Bronchial epithelial cell (primary cell): ENCODE data around the gene HOXD4. TPM values are rescaled to one million over a fixed set of nuclear protein-coding genes. Genes with fewer than 3 reads are reported as not detected.

Experiments used
- DNase-seq: peaks from one replicate; pipeline ENCODE4 v3.0.0-alpha.2; 2010; ENCODE audit warnings: low read depth
- FAIRE-seq: peaks from 2 replicates; lab custom pipeline; 2011; peaks lifted over from hg19 to GRCh38; lab: Jason Lieb, UNC
- H3K27me3 ChIP-seq: 2 replicates; pipeline ENCODE4 v1.5.1; 2011; ENCODE audit warnings: low read length; ENCODE audit not compliant: control insufficient read depth, insufficient read depth
- H3K36me3 ChIP-seq: 2 replicates; pipeline ENCODE4 v1.5.1; 2011; ENCODE audit warnings: low read length; ENCODE audit not compliant: control insufficient read depth, insufficient read depth
- H3K4me3 ChIP-seq: 2 replicates; pipeline ENCODE4 v1.5.1; 2011; ENCODE audit warnings: mild to moderate bottlenecking, low read depth, low read length, control low read depth
- CTCF ChIP-seq: IDR thresholded peaks from 2 replicates; pipeline ENCODE4 v1.5.1; 2011; ENCODE audit warnings: mild to moderate bottlenecking, moderate library complexity, low read length, control low read depth, inconsistent platforms; ENCODE audit not compliant: insufficient read depth, severe bottlenecking
- total RNA-seq: library from RNA; depleted of rRNA; stranded (reverse); fragments of >200 nt; gene quantifications from 2 replicates; pipeline ENCODE4 v1.2.1, GENCODE V29; 2014

Gene HOXD4
- total RNA-seq, 1 donor from 2014 or later: not detected

- FAIRE-seq: no peak
- Histone ChIP-seq H3K36me3 (no peaks in the 10 kb centered on the region), H3K27me3 (peaks cover 74% of the 10 kb centered on the region), H3K4me3 (no peak overlapping the region)
- TF ChIP-seq CTCF: no peak
- no peak for DNase-seq
These were observed 6.8 kb downstream of the HOXD4 start for GRCh38 chr2:176158186-176158591.

- TF ChIP-seq CTCF: no peak
- DNase-seq (no peak), FAIRE-seq (no peak)
- Histone ChIP-seq H3K27me3 (peaks cover 80% of the 10 kb centered on the region), H3K36me3 (no peaks in the 10 kb centered on the region), H3K4me3 (no peak overlapping the region)
These were observed 7.7 kb downstream of the HOXD4 start for GRCh38 chr2:176158855-176159662.

DNA sequence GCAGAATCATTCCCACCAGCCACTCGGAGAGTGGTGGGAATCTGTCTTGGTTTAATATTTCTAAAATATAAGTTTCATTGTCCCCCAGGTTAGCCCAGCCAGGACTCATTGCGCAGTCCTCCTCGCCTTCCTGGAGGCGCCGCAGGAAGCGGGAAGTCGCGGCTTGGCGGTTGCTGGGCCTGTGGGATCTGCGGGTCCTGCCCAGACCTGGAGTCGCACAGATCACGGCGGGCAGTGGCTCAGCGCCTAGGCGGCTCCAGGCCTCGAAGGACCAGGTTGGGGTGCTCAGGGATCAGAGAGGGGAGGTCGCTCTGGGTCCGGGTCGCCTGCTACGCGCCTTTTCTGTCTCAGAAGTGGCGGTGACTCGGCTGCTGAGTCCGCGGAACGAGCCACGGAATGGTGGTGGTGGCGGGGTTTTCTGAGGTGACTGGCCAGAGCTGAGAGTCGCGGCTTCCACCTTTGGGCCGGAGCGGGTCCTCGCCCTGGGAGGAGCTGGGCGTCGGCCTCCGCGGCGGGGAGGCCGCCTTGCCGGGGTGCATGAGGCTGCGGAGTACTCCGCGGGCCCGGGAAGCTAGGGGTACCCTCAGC, 8.4 kb downstream of the HOXD4 start:
- DNase-seq (no peak), FAIRE-seq (no peak)
- TF ChIP-seq CTCF: no peak
- H3K4me3 ChIP-seq: no peak overlapping the region
- H3K27me3 ChIP-seq: peaks cover 84% of the 10 kb centered on the region
- H3K36me3 ChIP-seq: no peaks in the 10 kb centered on the region

DNA sequence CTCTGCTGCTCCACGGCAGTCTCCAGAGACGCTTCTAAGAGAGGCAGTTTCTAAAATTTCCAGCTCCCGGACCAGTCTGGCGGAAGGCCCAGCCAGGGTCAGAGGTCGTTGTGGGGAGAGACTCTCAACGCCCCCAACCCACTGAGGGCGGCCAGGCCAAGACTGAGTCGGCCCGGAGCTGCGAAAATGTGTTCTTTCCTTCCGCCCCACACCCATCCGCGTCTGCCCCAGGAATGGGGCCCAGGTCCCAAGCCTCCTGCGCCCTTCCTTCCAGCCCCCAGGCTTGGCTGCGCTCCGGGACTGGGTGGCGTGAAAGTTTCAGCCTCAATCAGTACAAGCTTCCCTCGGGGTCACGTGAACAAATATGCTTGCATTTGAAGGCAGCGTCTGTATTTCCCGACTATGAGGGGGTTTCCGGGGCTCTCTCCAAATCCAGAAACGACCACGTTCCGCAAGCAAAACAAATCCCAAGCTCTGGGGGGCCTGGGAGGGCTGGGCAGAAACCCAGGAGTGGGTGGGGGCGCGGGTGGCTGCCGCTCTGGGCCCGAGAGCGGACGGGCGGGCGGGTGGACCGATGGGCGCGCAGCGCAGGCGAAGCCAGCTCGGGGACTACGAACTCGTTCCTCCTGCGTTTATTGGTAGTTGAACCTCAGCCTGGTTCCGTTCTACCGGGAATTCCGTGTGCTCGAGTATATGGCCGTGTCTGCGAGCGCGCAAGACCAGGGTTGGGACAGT, 9.1 kb downstream of the HOXD4 start:
- no peak for TF ChIP-seq CTCF
- no peak for FAIRE-seq
- Histone ChIP-seq H3K36me3 (no peaks in the 10 kb centered on the region), H3K27me3 (peaks cover 89% of the 10 kb centered on the region), H3K4me3 (no peak overlapping the region)
- no peak for DNase-seq

DNA sequence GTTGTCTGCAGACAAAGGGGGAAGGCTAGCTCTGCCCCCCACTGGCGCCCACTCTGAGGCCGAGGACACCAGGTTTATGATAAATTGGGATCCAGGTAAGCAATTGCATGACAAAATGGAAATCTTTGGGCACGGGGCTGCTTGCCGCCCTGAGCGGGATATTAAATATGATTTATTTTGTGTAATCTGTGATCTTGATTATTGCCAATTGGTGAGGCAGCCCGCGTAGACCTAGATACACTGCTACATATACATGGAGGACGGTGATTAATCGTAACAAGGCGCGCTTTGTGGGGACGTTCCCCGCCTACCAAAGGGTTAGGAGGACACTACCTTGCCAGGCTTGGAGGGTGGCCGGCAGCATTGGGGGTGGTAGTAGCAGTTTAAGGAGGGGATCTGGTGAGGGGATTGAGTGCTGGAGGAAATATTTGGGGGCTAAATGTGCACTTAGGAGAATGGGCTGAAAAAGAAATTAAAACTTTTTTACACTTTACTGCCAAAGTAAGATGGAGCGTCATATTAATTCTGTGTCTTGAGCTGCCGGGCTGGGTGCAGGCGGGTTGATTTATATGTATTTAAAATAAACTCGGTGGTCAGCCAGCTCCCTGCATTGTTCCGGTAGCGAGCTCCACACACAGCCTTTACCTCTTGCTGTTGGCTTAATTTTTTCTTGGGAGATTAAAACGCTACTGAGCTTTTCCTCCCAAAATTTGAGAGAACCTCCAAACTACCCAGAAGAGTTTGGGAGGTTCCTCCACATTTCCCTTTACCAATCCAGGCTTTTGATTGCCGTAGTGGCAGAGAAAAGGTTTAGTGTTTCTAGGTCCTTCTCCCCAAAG, 9.9 kb downstream of the HOXD4 start:
- H3K27me3 ChIP-seq: peaks cover 92% of the 10 kb centered on the region
- FAIRE-seq (no peak), DNase-seq (no peak)
- TF ChIP-seq CTCF: no peak
- no peaks in the 10 kb centered on the region for H3K36me3 ChIP-seq
- H3K4me3 ChIP-seq: no peak overlapping the region
